ENCODE results near the gene HTATIP2.

- no peak for TF ChIP-seq ZFX (IDR thresholded peaks at IDR 0.05)
- TF ChIP-seq CTCF (conservative IDR thresholded peaks at IDR 0.05): no peak
Measured at GRCh38 chr11:20327377-20327935, 36.1 kb upstream of the HTATIP2 start.
